ENCODE data around the gene GABRR2.
"Not testable (repeated sequence)": the region's sequence is repeated elsewhere in the genome, so short reads cannot be mapped to it uniquely, and the experiment has no call there.

GABRR2 gene

DNA sequence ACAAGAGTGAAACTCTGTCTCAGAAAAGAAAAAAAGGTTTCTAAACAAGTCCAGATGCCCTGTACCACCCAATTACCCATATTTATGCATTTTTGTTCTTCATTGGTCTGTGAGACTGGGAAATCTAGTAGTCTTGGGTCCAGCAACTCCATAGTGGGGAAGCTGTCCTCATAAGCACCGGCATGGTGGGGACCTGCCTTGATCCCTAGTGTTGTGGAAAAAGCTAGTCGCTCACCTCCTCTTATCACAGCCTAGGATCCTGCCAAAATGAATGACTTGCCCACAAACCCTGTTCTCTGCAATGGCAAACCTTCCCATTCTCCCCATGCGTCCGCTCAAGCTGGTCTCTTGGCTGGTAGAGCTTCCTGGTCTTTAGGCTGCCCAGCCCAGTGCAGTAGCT, 59.7 kb downstream of the GABRR2 start:
- DNase-seq: no peak

DNA sequence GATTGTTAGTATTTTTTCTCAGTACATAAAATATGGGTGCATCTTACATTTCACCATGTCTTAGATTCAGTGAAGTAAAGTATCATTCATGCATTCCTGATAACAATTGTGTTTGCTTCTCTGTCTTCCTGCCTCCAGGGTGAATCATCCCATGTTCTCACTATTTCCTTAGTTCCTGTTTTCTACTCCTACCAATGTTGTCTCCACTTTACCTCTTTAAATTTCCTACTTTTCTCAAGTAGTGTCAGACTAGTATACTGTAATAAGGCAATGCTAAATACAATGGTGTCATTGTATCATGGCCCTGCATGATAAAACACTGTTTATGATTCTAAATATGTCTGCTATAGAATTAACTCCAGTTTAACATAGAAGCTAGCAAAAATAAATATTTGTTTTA, 60.5 kb downstream of the GABRR2 start:
- no peak for DNase-seq

DNA sequence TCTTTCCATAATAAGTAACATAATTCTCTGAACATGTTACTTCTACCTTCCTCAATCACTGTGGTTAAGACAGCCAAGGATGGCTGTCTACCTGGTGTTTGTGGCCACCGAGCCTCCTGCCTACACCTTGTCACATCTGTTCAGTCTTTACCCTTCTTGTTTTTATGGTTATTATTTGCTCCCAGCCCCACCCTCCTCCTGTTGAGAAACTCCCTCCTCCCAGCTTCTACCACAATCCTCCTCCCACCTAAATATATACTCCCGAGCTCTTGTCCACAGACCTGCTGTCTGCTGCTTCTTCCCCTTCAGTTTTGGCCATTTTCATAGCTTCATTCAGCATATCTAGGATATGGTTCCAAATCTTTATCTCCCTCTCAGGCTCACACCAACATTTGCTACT, 62.2 kb downstream of the GABRR2 start:
- DNase-seq: no peak

DNA sequence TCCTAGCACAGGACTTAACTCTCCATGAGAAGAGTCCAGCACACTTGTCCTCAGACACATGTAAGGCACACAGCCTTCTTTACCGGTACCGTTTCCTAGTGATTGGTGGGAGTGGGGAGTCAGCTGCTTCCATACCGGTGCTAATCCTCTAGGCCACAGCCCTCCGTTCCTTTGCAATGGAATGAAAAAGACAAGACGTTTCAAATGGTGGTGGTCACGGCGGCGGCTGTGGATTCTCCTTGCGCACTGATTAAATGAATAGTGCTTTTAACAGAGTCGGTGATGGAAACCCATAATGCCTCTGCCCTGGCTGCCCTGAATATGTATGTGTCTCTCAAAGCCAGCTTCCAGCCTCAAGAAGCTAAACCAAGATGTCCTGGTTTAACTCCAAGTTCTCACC, 63.1 kb downstream of the GABRR2 start:
- DNase-seq: no peak

DNA sequence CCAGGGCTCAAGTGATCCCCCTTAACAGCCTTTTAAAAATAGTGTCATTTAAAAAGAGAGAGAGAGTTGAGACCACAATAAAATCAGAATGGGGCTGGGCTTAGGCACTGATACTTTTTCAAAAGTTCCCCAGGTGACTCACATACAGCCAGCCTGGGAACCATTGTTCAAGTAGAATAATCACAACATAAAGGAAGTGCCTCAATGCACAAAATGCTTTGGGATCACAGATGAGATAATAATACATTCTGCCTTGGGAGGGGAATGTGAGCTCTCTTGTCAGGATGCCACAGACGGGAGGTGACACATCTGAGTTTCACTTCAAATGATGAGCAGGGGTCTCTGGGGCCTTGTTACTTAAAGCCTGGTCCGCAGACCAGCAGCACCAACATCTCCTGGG, 63.9 kb downstream of the GABRR2 start:
- DNase-seq: no peak

DNA sequence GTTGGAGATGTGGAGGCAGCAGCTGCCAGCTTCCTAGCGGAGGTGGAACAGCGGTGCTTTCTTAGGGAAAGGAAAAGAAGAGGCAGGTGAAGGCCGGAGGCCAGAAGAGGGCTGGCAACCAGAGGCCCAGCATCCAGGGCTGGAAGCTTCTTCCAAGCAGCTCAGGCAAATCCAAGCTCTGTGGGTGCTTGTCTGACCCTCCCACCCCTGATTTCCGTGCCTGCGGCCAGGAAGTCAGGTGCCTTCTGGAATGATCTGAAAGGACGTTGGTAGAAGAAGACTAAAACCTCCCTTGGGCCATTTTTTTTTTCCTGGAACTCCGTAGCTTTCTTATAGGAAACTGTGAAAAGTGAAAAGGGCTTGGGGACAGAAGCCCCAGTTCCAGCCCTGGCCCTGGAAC, 64.9 kb downstream of the GABRR2 start:
- no peak for DNase-seq

DNA sequence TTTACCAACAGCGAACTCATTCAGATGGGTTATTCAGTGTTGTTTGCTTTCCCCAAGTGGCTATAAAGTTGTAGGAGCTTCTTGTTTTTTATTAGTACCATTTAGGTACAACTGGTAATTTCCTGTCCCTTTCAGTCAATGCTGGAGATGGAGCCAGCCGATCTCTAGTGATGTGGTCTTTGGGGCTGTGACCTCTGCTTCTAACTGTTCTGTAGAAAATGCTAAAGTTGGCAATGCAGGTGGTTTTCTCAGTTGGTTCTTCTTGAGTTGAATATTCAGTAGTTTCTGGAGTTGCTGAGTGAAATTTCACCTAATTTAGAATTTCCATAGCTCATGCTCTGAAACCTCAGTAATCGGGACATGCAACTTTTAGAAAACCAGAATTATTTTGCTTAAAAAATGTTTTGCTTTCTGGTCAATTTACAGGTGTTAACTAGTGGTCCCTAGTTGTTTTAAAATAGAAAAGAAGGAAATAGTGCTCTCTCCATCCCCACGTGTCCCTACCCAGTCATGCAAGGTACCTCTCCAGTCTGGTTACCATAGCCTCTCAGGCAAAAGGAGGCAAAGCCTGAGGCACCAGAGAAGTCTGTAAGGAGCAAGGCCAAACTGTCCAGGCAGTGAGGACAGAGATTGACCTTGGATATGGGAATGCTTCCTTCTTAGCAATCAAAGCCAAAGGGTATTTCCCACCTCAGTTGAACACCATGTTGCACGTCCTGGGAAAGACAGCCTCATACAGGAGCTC, 70.7 kb downstream of the GABRR2 start:
- no peak for DNase-seq

DNA sequence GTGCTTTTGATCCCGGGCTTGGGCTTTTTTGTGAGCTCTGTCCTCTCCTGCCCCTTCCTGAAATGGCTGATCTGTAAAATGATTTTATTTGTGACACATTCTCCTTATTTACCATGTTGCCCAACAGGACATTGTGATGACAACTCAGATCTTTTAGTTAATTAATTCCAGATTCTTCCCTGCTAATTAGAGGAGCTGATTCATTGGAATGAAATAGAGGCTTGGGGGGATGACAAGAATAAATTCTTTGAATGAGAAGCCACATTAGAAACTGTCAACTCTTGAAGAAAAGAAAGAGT, 71.8 kb downstream of the GABRR2 start:
- no peak for DNase-seq

DNA sequence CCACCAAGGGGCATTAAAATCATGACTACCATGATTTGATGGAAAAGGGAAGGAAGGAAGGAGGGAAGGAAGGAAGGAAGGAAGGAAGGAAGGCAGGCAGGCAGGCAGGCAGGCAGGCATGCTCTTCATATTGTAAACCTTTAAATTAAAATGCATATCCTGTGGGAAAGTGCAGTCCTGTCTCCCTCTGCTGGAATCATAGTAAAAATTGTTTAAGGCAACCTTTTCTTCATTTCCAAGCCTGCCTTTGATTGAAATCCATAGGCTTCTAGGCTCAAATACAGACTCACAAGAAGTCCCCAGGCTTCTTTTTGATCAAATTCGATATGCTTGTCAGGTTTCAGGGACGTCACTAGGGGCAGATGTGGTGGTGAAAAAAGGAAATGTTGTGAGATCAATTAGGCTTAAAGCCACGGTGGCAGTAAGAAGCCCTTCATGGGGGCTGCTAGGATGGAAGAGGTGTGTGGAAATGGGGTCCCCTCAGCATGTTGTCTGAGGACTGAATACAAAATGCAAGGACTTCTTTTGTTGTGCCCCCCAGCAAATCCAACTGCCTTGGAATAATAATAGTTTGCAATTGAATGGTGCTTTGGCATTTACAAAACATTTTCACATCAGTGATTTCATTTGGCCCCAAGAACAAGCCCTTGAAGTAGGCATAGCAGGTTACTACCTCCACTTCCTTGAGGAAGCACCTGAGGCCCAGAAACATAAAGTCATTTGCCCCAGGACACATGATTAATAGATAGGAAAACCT, 72.3 kb downstream of the GABRR2 start:
- peak; percentile 13 for DNase-seq

DNA sequence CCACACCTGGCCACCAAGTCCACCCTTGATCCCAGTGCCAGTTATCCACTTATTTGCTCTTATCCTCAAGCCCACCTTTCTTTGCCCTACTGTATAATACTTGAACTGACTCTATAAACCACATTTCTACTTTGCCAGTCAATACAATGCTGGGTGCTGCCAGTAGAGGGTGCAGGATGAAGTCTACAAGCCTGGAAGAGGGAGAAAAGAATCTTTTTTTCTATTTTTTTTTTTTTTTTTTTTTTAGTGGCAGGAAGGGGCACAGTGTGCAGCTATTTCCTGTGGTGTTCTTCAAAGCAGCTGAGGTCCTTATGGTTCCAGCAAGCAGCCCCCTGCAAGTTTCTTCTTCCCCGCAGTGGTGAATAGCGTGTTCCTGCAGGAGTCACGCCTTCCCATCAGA, 75.8 kb downstream of the GABRR2 start:
- DNase-seq: peak; percentile 28

DNA sequence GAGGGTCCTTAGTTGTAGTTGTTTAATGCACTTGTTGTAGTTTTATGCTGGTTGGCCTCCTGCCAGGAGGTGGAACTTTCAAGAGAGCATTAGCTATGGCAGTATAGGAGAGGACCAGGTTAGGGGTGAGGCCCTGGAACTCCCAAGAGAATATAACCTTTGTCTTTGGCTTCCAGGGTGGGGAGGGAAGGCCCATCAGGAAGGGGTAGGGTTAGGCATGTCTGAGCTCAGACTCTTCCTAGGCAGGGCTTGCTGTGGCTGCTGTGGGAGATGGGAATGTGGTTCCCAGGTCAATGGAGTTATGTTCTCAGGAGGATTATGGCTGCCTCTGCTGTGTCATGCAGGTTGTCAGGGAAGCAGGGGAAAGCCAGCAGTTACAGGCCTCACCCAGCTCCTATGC, 77.9 kb downstream of the GABRR2 start:
- no peak for DNase-seq

DNA sequence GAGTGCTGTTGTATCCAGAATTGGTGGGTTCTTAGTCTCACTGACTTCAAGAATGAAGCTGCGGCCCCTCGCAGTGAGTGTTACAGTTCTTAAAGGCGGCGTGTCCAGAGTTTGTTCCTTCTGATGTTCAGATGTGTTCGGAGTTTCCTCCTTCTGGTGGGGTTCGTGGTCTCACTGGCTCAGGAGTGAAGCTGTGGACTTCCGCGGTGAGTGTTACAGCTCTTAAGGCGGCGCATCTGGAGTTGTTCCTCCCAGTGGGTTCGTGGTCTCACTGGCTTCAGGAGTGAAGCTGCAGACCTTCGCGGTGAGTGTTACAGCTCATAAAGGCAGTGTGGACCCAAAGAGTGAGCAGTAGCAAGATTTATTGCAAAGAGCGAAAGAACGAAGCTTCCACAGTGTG, 81.5 kb downstream of the GABRR2 start:
- DNase-seq: not testable (repeated sequence)

DNA sequence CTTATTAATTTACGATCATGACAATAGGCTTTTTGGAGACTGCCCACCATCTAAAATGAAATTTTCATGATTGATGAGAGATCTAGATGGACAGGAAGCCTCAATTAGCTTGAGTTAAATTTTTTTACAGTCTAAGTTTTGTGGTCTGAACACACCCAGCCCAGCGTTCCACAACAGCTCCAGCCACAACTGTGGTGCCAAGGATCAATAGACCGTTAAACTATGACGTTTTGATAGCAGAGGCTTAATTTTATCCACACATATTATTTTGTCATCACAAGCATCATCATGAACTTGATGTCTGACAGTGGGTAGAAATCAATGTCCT, 92.4 kb downstream of the GABRR2 start:
- DNase-seq: no peak

DNA sequence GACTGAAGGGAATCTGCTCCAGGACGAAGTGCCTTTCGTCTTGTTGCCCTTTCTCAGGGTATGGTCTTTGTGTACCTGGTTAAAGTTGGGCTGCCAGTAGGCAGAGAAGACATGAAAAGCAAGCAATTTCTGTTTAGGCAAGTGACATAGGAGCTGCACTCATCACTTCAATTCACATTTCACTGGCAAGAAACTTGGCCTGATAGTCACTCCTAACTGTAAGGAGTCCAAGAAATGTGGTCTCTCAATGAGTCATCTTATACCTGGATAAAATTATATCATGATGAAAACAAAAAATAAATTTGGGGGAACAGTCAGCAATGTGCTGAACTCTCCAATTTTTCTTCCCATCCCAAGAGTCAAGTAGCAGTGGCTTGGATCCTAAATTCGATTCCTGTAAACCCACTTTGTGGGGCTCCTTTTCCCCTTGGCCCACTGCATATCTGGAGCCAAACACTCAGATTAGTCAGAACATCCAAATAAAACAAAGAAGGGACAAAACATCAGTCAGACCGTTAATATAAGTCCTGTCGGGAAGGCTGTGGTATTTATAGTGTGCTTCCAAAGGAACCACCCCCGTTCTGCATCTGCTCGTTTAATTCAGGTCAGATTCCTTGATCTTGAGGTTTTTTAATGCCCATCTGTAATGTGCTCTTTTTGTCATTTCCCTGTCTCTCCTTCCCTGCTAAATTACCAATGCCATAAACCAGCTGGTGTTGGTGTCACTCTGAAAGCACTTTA, 93.0 kb downstream of the GABRR2 start:
- no peak for DNase-seq

DNA sequence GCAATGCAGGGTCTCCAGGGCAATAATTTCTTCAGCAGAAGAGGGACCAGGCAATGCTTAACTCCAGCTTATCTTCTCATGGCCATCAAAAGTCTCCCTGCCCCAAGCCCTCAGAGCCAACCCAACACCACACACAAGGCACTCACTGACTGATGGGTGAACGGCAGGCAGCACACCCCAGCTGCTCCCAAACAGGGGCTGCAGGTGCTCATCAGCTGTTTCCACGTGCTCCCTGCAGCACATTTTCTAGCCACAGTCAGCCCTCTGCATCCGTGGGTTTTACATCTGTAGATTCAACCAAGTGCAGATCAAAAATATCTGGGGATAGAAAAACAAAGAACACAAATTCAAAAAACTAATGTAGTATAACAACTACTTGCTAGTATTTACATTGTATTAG, 94.0 kb downstream of the GABRR2 start:
- no peak for DNase-seq

DNA sequence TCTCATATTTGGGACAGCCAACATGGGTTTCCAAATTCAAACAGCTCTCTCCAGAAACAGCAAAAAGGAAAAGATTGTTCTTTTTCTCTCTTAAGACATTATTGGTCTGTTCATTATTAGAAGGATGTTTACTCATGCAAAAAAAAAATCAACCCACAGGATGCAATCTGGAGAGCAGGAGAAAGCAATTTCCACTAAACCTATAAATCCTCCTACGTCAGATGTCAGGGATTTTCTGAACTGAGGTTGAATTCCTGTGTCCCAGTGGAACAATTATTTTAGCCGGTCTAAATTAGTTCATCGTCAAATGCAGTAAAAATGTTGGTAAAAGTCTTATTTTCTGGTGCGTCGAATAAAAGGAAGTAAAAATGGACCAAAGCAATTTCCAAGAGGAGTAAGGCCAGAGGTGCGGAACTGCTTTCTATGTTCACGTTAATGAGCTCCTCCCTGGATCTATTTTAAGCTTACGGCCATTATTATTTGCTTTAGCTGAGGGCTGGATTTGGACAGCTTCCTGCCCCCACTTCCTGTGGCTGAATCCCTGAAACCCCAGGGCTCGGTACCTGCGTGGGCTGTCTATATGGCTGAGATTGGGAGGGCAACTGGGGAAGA, 97.7 kb downstream of the GABRR2 start, which contains the start of gene GABRR1:
Gene GABRR1 (minus strand): TSS at position 60 of the 612 bp plus-strand sequence. CDS start 36 bp downstream, at position 24.
- DNase-seq: no peak

DNA sequence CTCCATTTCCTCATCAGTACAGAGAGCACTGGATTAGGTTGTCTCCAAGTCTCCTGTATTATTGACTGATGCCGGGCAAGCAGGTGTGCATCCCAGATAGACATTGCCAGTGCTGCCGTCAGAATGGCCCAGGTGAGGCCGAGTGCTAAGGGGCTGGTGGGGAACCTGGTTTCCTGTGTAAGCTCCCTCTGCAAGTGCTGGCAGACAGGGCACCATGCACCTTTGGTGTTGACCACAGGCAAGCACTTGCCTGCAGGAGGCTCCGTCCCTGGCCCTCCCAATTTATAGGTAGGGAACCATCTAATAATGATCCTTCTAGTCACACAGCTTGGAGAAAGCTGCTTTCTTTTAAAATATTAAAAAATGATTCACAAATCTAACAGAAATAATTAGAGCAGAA, 98.7 kb downstream of the GABRR2 start:
- no peak for DNase-seq

DNA sequence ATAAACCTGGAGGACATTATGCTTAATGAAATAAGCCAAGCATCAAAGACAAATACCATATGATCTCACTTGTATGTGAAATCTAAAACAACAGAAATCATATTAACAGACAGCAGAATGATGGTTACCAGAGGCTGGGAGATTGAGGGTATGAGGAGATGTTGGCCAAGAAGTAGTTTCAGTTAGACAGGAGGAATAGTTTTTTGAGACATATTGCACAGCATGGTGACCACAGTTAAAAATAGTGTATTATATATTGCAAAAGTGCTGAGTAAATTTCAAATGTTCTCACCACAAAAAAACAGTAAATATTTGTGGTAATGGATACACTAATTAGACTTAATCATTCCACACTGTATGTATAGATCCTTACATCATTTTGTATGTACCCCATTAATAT, 99.7 kb downstream of the GABRR2 start:
- no peak for DNase-seq

DNA sequence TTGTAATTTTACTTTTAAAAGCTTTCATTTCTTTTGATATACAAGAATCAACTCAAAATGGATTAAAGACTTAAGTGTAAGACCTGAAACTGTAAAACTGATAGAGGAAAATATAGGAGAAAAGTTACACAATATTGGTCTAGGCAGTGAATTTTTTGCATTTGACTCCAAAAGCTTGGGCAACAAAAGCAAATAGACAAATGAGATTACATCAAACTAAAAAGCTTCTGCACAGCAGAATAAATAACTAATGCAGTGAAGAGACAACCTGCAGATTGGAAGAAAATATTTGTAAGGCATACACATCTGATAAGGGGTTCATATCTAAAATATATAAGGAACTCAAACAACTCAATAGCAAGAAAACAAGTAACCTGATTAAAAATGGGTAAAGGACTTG, 100.9 kb downstream of the GABRR2 start:
- no peak for DNase-seq

DNA sequence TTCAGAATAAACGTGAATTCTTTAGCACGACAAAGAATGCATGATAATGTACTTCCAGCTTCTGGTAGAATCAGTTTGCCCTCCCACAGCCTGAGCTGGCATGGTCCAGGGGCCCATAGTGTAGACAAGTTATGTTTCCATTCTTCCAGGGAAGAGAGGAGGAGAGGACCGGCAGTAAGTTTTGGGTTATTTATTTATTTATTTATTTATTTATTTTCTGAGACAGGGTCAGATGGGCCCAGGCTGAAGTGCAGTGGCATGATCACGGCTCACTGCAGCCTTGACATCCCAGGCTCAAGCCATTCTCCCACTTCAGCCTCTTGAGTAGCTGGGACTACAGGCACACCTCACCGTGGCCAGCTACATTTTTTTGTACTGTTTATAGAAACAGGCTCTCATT, 102.6 kb downstream of the GABRR2 start:
- DNase-seq: no peak

DNA sequence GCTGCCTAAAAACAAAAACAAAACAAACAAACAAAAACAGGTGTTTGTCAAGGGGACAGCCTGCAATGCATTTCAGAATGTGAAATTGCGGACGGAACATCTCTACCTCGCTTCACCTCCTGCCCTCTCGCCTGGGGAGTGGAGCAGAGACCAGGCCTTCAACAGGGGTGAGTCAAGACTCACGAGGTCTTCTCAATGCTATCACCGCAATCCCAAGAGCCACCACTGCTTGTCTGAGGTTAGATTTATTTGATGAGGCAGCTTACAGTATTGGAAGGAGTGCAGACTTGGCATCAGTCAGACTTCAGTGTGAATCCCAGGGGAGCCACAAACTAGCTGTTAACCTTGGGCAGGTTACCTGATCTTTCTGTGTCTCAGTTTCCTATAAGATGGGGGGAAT, 105.6 kb downstream of the GABRR2 start:
- DNase-seq: no peak

DNA sequence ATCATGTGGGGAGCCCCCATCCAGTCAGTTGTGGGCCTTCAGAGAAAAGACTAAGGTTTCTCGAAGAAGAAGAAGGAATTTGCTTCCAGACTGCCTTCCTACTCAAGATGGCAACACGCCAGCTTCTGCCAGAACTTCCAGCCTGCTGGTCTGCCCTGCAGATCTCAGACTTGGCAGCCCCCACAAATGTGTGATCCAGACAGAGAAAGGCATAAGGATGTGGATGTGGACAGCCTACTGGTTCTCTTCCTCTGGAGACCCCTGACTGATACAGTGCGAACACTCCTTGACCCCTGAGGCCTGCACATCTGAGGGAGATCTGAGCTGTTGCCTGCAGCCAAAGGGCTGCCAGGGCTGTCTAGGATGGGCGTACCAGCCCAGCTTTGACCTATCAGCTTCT, 106.5 kb downstream of the GABRR2 start:
- no peak for DNase-seq
